Measurements from ENCODE around the gene FCMR. TPM values are rescaled to one million over a fixed set of nuclear protein-coding genes. Genes with fewer than 3 reads are reported as not detected.

FCMR gene, protein sequence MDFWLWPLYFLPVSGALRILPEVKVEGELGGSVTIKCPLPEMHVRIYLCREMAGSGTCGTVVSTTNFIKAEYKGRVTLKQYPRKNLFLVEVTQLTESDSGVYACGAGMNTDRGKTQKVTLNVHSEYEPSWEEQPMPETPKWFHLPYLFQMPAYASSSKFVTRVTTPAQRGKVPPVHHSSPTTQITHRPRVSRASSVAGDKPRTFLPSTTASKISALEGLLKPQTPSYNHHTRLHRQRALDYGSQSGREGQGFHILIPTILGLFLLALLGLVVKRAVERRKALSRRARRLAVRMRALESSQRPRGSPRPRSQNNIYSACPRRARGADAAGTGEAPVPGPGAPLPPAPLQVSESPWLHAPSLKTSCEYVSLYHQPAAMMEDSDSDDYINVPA
- 8.4 TPM for total RNA-seq (ENCODE audit: unreplicated experiment)
- long read RNA-seq, partial matches to known transcripts: 2 of 2 reads
- long read RNA-seq, other reads (novel, unspliced or antisense): 0 of 2 reads

DNA sequence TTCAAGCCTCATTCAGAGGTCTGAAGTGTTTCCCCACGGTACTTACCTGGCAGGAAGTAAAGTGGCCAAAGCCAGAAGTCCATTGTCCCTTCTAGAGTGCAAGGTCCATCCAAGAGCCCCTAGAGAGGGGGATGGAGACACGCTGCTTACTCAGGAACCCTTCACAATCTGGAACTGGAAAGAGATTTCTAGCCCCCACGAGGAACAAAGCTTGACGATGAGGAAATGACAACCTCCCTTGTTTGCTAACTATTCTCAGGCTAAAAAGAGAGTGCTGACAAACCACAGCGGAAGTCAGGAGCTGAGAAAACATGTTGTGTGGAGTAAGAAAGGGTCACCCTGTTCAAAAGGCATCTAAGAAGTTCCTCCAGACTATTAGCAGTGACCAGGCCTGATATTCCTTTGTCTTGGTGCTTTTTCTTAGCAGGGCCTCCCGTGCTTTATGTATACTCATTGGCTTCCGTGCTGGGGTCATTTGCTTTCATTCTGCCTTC is at the start of gene FCMR:
Gene FCMR, minus strand, starts transcription at position 170 of the 494 bp plus-strand sequence. Its CDS starts 87 bp downstream, at position 83.
- DNase-seq (ENCODE audit: low spot score): no peak
- Mint-ChIP-seq H3K27ac (ENCODE audit: unreplicated experiment) (no peak within 1 kb of the TSS), H3K27me3 (ENCODE audit: unreplicated experiment) (no peaks in the 10 kb centered on the region), H3K36me3 (ENCODE audit: low read depth, unreplicated experiment) (no peaks in the 10 kb centered on the region), H3K4me1 (ENCODE audit: unreplicated experiment) (peaks cover 10% of the 10 kb centered on the region), H3K9me3 (ENCODE audit: unreplicated experiment) (no peaks in the 10 kb centered on the region), H3K4me3 (ENCODE audit: unreplicated experiment) (no peak within 1 kb of the TSS)
- TF ChIP-seq, protein P1, sequence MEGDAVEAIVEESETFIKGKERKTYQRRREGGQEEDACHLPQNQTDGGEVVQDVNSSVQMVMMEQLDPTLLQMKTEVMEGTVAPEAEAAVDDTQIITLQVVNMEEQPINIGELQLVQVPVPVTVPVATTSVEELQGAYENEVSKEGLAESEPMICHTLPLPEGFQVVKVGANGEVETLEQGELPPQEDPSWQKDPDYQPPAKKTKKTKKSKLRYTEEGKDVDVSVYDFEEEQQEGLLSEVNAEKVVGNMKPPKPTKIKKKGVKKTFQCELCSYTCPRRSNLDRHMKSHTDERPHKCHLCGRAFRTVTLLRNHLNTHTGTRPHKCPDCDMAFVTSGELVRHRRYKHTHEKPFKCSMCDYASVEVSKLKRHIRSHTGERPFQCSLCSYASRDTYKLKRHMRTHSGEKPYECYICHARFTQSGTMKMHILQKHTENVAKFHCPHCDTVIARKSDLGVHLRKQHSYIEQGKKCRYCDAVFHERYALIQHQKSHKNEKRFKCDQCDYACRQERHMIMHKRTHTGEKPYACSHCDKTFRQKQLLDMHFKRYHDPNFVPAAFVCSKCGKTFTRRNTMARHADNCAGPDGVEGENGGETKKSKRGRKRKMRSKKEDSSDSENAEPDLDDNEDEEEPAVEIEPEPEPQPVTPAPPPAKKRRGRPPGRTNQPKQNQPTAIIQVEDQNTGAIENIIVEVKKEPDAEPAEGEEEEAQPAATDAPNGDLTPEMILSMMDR (IDR thresholded peaks at IDR 0.05; ENCODE audit: unreplicated experiment): no peak

DNA sequence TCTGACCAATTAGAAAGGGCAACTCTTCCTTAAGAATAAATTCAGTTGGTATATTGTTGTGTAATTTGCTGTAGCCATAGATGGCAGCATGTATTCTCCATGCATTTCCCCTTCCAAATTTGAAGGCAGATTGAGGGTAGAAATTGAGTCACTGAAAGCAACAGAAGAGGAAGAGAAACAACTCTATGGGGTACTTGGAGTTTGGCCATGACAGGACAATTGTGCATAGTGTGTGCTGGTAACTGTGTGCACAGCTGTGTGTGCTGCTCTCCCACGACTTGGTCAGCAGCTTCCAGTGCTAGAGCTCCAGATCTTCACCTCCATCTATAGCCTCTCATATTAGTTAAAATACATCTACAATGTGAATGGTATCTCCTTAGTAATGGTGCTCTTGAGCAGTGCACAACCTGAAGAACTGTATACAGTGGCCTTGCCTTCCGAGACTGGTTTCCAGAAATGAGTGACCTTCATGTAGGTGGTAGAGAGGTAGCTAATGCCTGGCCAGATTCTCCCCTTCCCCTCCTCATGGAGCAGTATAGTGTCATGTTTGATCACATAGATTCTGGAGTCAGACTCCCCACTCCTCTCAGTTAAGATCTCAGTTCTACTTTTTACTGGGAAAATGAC is 49.4 kb upstream of the FCMR start:
- Mint-ChIP-seq H3K4me3 (ENCODE audit: unreplicated experiment) (no peak overlapping the region), H3K4me1 (ENCODE audit: unreplicated experiment) (peaks cover 8% of the 10 kb centered on the region), H3K36me3 (ENCODE audit: low read depth, unreplicated experiment) (no peaks in the 10 kb centered on the region), H3K27ac (ENCODE audit: unreplicated experiment) (no peak overlapping the region), H3K9me3 (ENCODE audit: unreplicated experiment) (no peaks in the 10 kb centered on the region), H3K27me3 (ENCODE audit: unreplicated experiment) (peaks cover 3% of the 10 kb centered on the region)
- TF ChIP-seq, protein P1 (IDR thresholded peaks at IDR 0.05; ENCODE audit: unreplicated experiment): no peak
- no peak for DNase-seq (ENCODE audit: low spot score)

DNA sequence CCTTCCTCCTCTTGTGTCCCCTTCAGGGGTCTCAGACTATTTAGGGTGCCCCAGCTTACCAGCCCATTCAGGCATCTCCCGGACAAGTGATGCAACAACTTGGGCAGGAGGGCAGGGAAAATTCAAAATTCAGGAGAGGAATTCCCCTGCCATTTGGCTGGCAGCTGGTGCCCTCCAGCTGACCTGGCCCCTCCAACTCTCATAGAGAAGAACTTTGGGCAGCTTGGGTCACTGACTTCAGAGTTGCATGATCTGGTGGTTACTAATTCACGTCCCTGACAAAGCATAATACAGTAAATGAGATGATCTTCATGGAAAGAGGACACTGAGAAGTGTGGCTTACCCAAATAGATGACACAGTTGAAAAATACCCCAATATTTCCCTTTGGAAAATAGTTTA is 48.7 kb upstream of the FCMR start, which contains the start of gene FCAMR:
Gene FCAMR, minus strand, starts transcription at position 15 of the 400 bp plus-strand sequence. CDS start 335 bp downstream, outside the sequence.
- Mint-ChIP-seq H3K36me3 (ENCODE audit: low read depth, unreplicated experiment) (no peaks in the 10 kb centered on the region), H3K27me3 (ENCODE audit: unreplicated experiment) (peaks cover 3% of the 10 kb centered on the region), H3K9me3 (ENCODE audit: unreplicated experiment) (no peaks in the 10 kb centered on the region), H3K27ac (ENCODE audit: unreplicated experiment) (no peak within 1 kb of the TSS), H3K4me3 (ENCODE audit: unreplicated experiment) (no peak within 1 kb of the TSS), H3K4me1 (ENCODE audit: unreplicated experiment) (peaks cover 8% of the 10 kb centered on the region)
- no peak for DNase-seq (ENCODE audit: low spot score)
- TF ChIP-seq, protein P1 (IDR thresholded peaks at IDR 0.05; ENCODE audit: unreplicated experiment): no peak

DNA sequence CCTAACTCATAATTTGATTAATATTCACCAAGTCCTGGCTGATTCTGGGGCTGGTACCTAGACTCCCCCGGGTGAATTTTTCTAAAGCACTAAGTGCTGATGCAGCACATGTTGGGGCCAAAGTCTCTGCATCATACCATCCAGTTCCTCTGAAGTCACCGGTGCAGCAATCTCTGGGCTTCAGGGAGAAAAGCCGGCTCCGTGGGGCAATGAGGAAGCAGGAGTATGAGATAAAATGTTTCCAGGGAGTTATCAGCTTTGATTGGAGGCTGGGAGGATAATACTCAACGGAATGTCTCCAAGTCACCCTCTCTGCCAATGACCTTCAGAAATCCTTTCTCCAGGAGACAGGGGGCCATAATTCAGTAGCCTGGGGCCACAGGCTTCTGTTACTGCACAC is 47.3 kb upstream of the FCMR start:
- no peak overlapping the region for H3K4me3 Mint-ChIP-seq (ENCODE audit: unreplicated experiment)
- H3K27me3 Mint-ChIP-seq (ENCODE audit: unreplicated experiment): peaks cover 3% of the 10 kb centered on the region
- H3K4me1 Mint-ChIP-seq (ENCODE audit: unreplicated experiment): peaks cover 8% of the 10 kb centered on the region
- no peak for DNase-seq (ENCODE audit: low spot score)
- H3K36me3 Mint-ChIP-seq (ENCODE audit: low read depth, unreplicated experiment): no peaks in the 10 kb centered on the region
- H3K27ac Mint-ChIP-seq (ENCODE audit: unreplicated experiment): no peak overlapping the region
- TF ChIP-seq, protein P1 (IDR thresholded peaks at IDR 0.05; ENCODE audit: unreplicated experiment): no peak
- no peaks in the 10 kb centered on the region for H3K9me3 Mint-ChIP-seq (ENCODE audit: unreplicated experiment)

Measured in endothelial cell (in vitro differentiated cells).